ENCODE data around the gene C2orf72.

DNA sequence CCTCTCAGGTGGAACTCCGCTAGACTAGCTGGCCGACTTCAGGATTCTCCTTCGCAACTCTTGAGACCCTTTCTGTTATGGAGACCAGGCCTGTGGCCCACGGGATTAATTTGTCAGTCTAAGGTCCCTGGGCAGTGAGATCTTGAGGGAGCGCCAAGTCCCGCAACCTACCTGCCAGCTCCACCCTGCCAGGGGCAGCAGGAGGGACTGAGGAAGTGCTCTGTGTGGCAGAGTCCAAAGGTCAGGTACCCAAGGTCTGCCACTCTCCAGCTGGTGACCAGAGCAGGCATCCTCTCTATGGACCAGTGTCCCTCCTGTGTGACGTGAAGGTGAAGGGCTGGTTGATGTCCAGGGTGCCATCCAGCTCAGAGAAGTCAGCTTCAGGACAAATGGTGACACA lies 45.7 kb upstream of the C2orf72 start:
- TF ChIP-seq CTCF (IDR thresholded peaks at IDR 0.05), result no peak
- TF ChIP-seq EZH2 (IDR thresholded peaks at IDR 0.05; ENCODE audit: borderline replicate concordance, insufficient read depth, low read depth, low read length, poor library complexity, severe bottlenecking), result no peak

Data from B cell (primary cell).